WTC11 (cell line): Measurements from ENCODE around the gene SLC41A1. TPM values are rescaled to one million over a fixed set of nuclear protein-coding genes. Genes with fewer than 3 reads are reported as not detected.

ENCODE experiments used
- ATAC-seq: fragments of 200-7000 bp; cut with Tn5 transposase; 2 replicates; pipeline ENCODE4 v1.10.0; 2021; ENCODE audit warnings: mild to moderate bottlenecking, moderate library complexity
- CTCF ChIA-PET: fragments of 300-600 bp; sonication (Branson Sonifier 250); formaldehyde crosslinking; loops from one replicate; lab custom pipeline; 2021; ENCODE audit warnings: antibody characterized with exemption; lab: Charles Lee
- POLR2A ChIA-PET: fragments of 350-600 bp; sonication (Branson Sonifier 250); formaldehyde crosslinking; loops from one replicate; lab custom pipeline; 2021; ENCODE audit warnings: antibody characterized with exemption; lab: Charles Lee
- DNase-seq: peaks from one replicate; pipeline ENCODE4 v3.0.0; 2021; ENCODE audit warnings: low spot score
- H3K27ac Mint-ChIP-seq: 2 replicates; pipeline ENCODE4 v1.8.0; 2021; ENCODE audit warnings: mixed read lengths
- H3K27me3 Mint-ChIP-seq: 2 replicates; pipeline ENCODE4 v1.8.0; 2021; ENCODE audit warnings: low read depth, mild to moderate bottlenecking, moderate library complexity, mixed read lengths
- H3K36me3 Mint-ChIP-seq: 2 replicates; pipeline ENCODE4 v1.8.0; 2021; ENCODE audit warnings: mixed read lengths
- H3K4me1 Mint-ChIP-seq: 2 replicates; pipeline ENCODE4 v1.8.0; 2022; ENCODE audit warnings: mixed read lengths
- H3K4me3 Mint-ChIP-seq: 2 replicates; pipeline ENCODE4 v1.8.0; 2021; ENCODE audit warnings: mild to moderate bottlenecking, moderate library complexity, mixed read lengths
- H3K9me3 Mint-ChIP-seq: 2 replicates; pipeline ENCODE4 v1.8.0; 2021; ENCODE audit warnings: mixed read lengths
- ATF3 ChIP-seq: sonication (generic); formaldehyde crosslinking; conservative IDR thresholded peaks from 2 replicates; pipeline ENCODE4 v1.8.1; 2022; ENCODE audit warnings: mild to moderate bottlenecking, missing genetic modification reagents
- CREB1 ChIP-seq: sonication (generic); formaldehyde crosslinking; IDR thresholded peaks from 2 replicates; pipeline ENCODE4 v1.8.0; 2023; ENCODE audit warnings: mild to moderate bottlenecking, missing genetic modification reagents
- CTCF ChIP-seq: fragments of 200-600 bp; IDR thresholded peaks from 2 replicates; pipeline ENCODE4 v1.8.0; 2022; ENCODE audit warnings: antibody characterized with exemption
- ELF4 ChIP-seq: sonication (generic); formaldehyde crosslinking; IDR thresholded peaks from 2 replicates; pipeline ENCODE4 v1.8.1; 2022; ENCODE audit warnings: low read depth, mild to moderate bottlenecking, moderate library complexity, missing genetic modification reagents
- EMX1 ChIP-seq: fragments of 250-450 bp; sonication (Bioruptor Pico); IDR thresholded peaks from 2 replicates; pipeline ENCODE4 v1.8.0; 2021; ENCODE audit warnings: mild to moderate bottlenecking
- ESRRA ChIP-seq: sonication (generic); formaldehyde crosslinking; IDR thresholded peaks from 2 replicates; pipeline ENCODE4 v1.8.1; 2022; ENCODE audit warnings: mild to moderate bottlenecking, missing genetic modification reagents, borderline replicate concordance
- GABPB1 ChIP-seq: sonication (generic); formaldehyde crosslinking; IDR thresholded peaks from 2 replicates; pipeline ENCODE4 v1.8.1; 2023; ENCODE audit warnings: mild to moderate bottlenecking, missing genetic modification reagents
- JUN ChIP-seq: sonication (generic); formaldehyde crosslinking; IDR thresholded peaks from 2 replicates; pipeline ENCODE4 v1.8.0; 2023; ENCODE audit warnings: mild to moderate bottlenecking, missing genetic modification reagents
- MAX ChIP-seq: sonication (generic); formaldehyde crosslinking; IDR thresholded peaks from 2 replicates; pipeline ENCODE4 v1.8.0; 2022; ENCODE audit warnings: mild to moderate bottlenecking, missing genetic modification reagents
- NR2C2 ChIP-seq: sonication (generic); formaldehyde crosslinking; IDR thresholded peaks from 2 replicates; pipeline ENCODE4 v1.8.0; 2022; ENCODE audit warnings: mild to moderate bottlenecking, missing genetic modification reagents
- RORB ChIP-seq: fragments of 250-450 bp; sonication (Bioruptor Pico); IDR thresholded peaks from 2 replicates; pipeline ENCODE4 v1.9.0; 2021; ENCODE audit warnings: mild to moderate bottlenecking
- SMAD4 ChIP-seq: sonication (generic); formaldehyde crosslinking; IDR thresholded peaks from 2 replicates; pipeline ENCODE4 v1.8.0; 2022; ENCODE audit warnings: mild to moderate bottlenecking, missing genetic modification reagents
- SOX15 ChIP-seq: fragments of 250-450 bp; sonication (Bioruptor Pico); IDR thresholded peaks from 2 replicates; pipeline ENCODE4 v1.9.0; 2021; ENCODE audit warnings: mild to moderate bottlenecking
- SP1 ChIP-seq: sonication (generic); formaldehyde crosslinking; conservative IDR thresholded peaks from 2 replicates; pipeline ENCODE4 v1.8.1; 2022; ENCODE audit warnings: missing genetic modification reagents
- STAT6 ChIP-seq: sonication (generic); formaldehyde crosslinking; conservative IDR thresholded peaks from 2 replicates; pipeline ENCODE4 v1.8.1; 2023; ENCODE audit warnings: mild to moderate bottlenecking, low read depth, missing genetic modification reagents, moderate library complexity
- TEAD1 ChIP-seq: sonication (generic); formaldehyde crosslinking; IDR thresholded peaks from 2 replicates; pipeline ENCODE4 v1.8.0; 2022; ENCODE audit warnings: mild to moderate bottlenecking, missing genetic modification reagents
- TEAD4 ChIP-seq: sonication (generic); formaldehyde crosslinking; IDR thresholded peaks from 2 replicates; pipeline ENCODE4 v1.8.0; 2022; ENCODE audit warnings: mild to moderate bottlenecking, missing genetic modification reagents
- ZNF219 ChIP-seq: sonication (generic); formaldehyde crosslinking; IDR thresholded peaks from 2 replicates; pipeline ENCODE4 v1.8.0; 2023; ENCODE audit warnings: missing genetic modification reagents, mild to moderate bottlenecking, borderline replicate concordance
- ZNF263 ChIP-seq: sonication (generic); formaldehyde crosslinking; IDR thresholded peaks from 2 replicates; pipeline ENCODE4 v1.8.1; 2022; ENCODE audit warnings: low read depth, mild to moderate bottlenecking, moderate library complexity, missing genetic modification reagents
- ZNF317 ChIP-seq: sonication (generic); formaldehyde crosslinking; IDR thresholded peaks from 2 replicates; pipeline ENCODE4 v1.8.1; 2023; ENCODE audit warnings: low read depth, mild to moderate bottlenecking, moderate library complexity, missing genetic modification reagents, borderline replicate concordance
- ZNF416 ChIP-seq: fragments of 250-450 bp; sonication (Bioruptor Pico); IDR thresholded peaks from 2 replicates; pipeline ENCODE4 v1.9.0; 2021; ENCODE audit warnings: mild to moderate bottlenecking, inconsistent platforms
- ZNF671 ChIP-seq: fragments of 250-450 bp; sonication (Bioruptor Pico); IDR thresholded peaks from 2 replicates; pipeline ENCODE4 v1.8.0; 2021; ENCODE audit warnings: mild to moderate bottlenecking
- total RNA-seq: library from RNA; stranded (reverse); gene quantifications from 3 replicates; pipeline ENCODE4 v1.2.3, GENCODE V29; 2021

The SLC41A1 gene
- total RNA-seq, 1 experiment from 2014 or later = 32.8 TPM

- ChIA-PET POLR2A (no interaction called here), CTCF (no interaction called here)
- Mint-ChIP-seq H3K9me3 (peaks cover 3% of the 10 kb centered on the region), H3K27ac (no peak overlapping the region), H3K4me1 (peaks cover 13% of the 10 kb centered on the region), H3K4me3 (no peak overlapping the region), H3K27me3 (peaks cover 36% of the 10 kb centered on the region), H3K36me3 (no peaks in the 10 kb centered on the region)
- DNase-seq (no peak), ATAC-seq (no peak)
- TF ChIP-seq CTCF = no peak
Measured at GRCh38 chr1:205770618-205771017, 42.4 kb downstream of the SLC41A1 start.

GRCh38 chr1:205769641-205770365 lies 43.2 kb downstream of the SLC41A1 start:
- TF ChIP-seq GABPB1 (CRISPR knock-in tag) = no peak
- TF ChIP-seq ZNF317 = no peak
- no peak for TF ChIP-seq ZNF416 (CRISPR knock-in tag)
- no peak for TF ChIP-seq ELF4 (CRISPR knock-in tag)
- TF ChIP-seq TEAD1 (CRISPR knock-in tag) = no peak
- no peak for TF ChIP-seq ZNF263 (CRISPR knock-in tag)
- TF ChIP-seq SMAD4 (CRISPR knock-in tag) = no peak
- no peak for TF ChIP-seq STAT6
- no peak for TF ChIP-seq RORB (CRISPR knock-in tag)
- TF ChIP-seq JUN (CRISPR knock-in tag) = no peak
- ATAC-seq = no peak
- no peak for DNase-seq
- H3K27me3 Mint-ChIP-seq = peaks cover 28% of the 10 kb centered on the region
- CTCF ChIA-PET = interaction anchor here (1.0 kb wide), 1 partner anchor 208 kb away, joined by 5 read pairs; no protein-coding TSS in a partner anchor
- H3K9me3 Mint-ChIP-seq = no peaks in the 10 kb centered on the region
- no peak overlapping the region for H3K27ac Mint-ChIP-seq
- H3K4me1 Mint-ChIP-seq = peaks cover 9% of the 10 kb centered on the region
- POLR2A ChIA-PET = no interaction called here
- no peaks in the 10 kb centered on the region for H3K36me3 Mint-ChIP-seq
- no peak overlapping the region for H3K4me3 Mint-ChIP-seq

- no peak for TF ChIP-seq MAX (CRISPR knock-in tag)
- no peak for TF ChIP-seq NR2C2 (CRISPR knock-in tag)
- POLR2A ChIA-PET = no interaction called here
- DNase-seq = no peak
- peaks cover 5% of the 10 kb centered on the region; the same call in 1 of the 2 replicates for H3K27me3 Mint-ChIP-seq
- no peak overlapping the region for H3K27ac Mint-ChIP-seq
- H3K36me3 Mint-ChIP-seq = no peaks in the 10 kb centered on the region
- ATAC-seq = no peak
- H3K4me3 Mint-ChIP-seq = no peak overlapping the region
- CTCF ChIA-PET = no interaction called here
- H3K4me1 Mint-ChIP-seq = no peaks in the 10 kb centered on the region
- no peaks in the 10 kb centered on the region for H3K9me3 Mint-ChIP-seq
Measured at GRCh38 chr1:205767248-205767647, 45.8 kb downstream of the SLC41A1 start.

GRCh38 chr1:205766570-205766969 lies 46.4 kb downstream of the SLC41A1 start:
- H3K27ac Mint-ChIP-seq = no peak overlapping the region
- DNase-seq = no peak
- no peak overlapping the region for H3K4me3 Mint-ChIP-seq
- CTCF ChIA-PET = interaction anchor here (1.9 kb wide), 1 partner anchor 108 kb away, joined by 9 read pairs; no protein-coding TSS in a partner anchor
- ATAC-seq = no peak
- H3K4me1 Mint-ChIP-seq = no peaks in the 10 kb centered on the region
- H3K36me3 Mint-ChIP-seq = no peaks in the 10 kb centered on the region
- POLR2A ChIA-PET = no interaction called here
- H3K9me3 Mint-ChIP-seq = no peaks in the 10 kb centered on the region
- peaks cover 5% of the 10 kb centered on the region; the same call in 1 of the 2 replicates for H3K27me3 Mint-ChIP-seq
- no peak for TF ChIP-seq SP1 (CRISPR knock-in tag)
- TF ChIP-seq MAX (CRISPR knock-in tag) = no peak
- TF ChIP-seq CTCF = no peak
- TF ChIP-seq ATF3 = no peak
- TF ChIP-seq TEAD4 (CRISPR knock-in tag) = no peak
- no peak for TF ChIP-seq EMX1 (CRISPR knock-in tag)
- TF ChIP-seq ZNF671 (CRISPR knock-in tag) = no peak
- TF ChIP-seq JUN (CRISPR knock-in tag) = no peak
- TF ChIP-seq ZNF219 (CRISPR knock-in tag) = no peak
- no peak for TF ChIP-seq GABPB1 (CRISPR knock-in tag)
- TF ChIP-seq CREB1 (CRISPR knock-in tag) = no peak
- no peak for TF ChIP-seq ESRRA (CRISPR knock-in tag)
- TF ChIP-seq SOX15 = no peak
